HEK293 (cell line): ENCODE results near the gene EPN1.

Experiments used
- EGR2 ChIP-seq: fragments of 450-650 bp; formaldehyde crosslinking; IDR thresholded peaks from 2 replicates; pipeline ENCODE4 v1.5.1; 2016; ENCODE audit warnings: low read depth, missing biosample characterization, missing genetic modification characterization
- GLIS2 ChIP-seq: fragments of 450-650 bp; formaldehyde crosslinking; IDR thresholded peaks from 2 replicates; pipeline ENCODE4 v1.5.1; 2016; ENCODE audit warnings: missing biosample characterization, missing genetic modification characterization
- HOXD13 ChIP-seq: sonication (generic); formaldehyde crosslinking; IDR thresholded peaks from 2 replicates; pipeline ENCODE4 v1.8.0; 2022; ENCODE audit warnings: missing genetic modification reagents, borderline replicate concordance
- IKZF3 ChIP-seq: fragments of 450-650 bp; IDR thresholded peaks from 2 replicates; pipeline ENCODE4 v1.5.0; 2018; ENCODE audit warnings: missing biosample characterization, mild to moderate bottlenecking, missing genetic modification characterization, moderate library complexity
- KLF16 ChIP-seq: fragments of 450-650 bp; formaldehyde crosslinking; IDR thresholded peaks from 2 replicates; pipeline ENCODE4 v1.5.1; 2017; ENCODE audit warnings: missing biosample characterization, missing genetic modification characterization
- TRIM28 ChIP-seq: IDR thresholded peaks from 2 replicates; pipeline ENCODE4 v1.6.1; 2011; ENCODE audit warnings: low read length, control low read depth, borderline replicate concordance
- ZBTB48 ChIP-seq: fragments of 450-650 bp; formaldehyde crosslinking; IDR thresholded peaks from 2 replicates; pipeline ENCODE4 v1.5.1; 2016; ENCODE audit warnings: missing biosample characterization, missing genetic modification characterization
- ZBTB8A ChIP-seq: fragments of 450-650 bp; formaldehyde crosslinking; IDR thresholded peaks from 2 replicates; pipeline ENCODE4 v1.5.1; 2016; ENCODE audit warnings: missing biosample characterization, missing genetic modification characterization
- ZEB2 ChIP-seq: fragments of 450-650 bp; formaldehyde crosslinking; IDR thresholded peaks from 2 replicates; pipeline ENCODE4 v1.5.1; 2016; ENCODE audit warnings: missing biosample characterization, missing genetic modification characterization
- ZFP69B ChIP-seq: fragments of 450-650 bp; formaldehyde crosslinking; IDR thresholded peaks from 2 replicates; pipeline ENCODE4 v1.5.1; 2016; ENCODE audit warnings: missing biosample characterization, missing genetic modification characterization
- ZNF138 ChIP-seq: fragments of 450-650 bp; formaldehyde crosslinking; IDR thresholded peaks from 2 replicates; pipeline ENCODE4 v1.5.1; 2016; ENCODE audit warnings: missing biosample characterization, missing genetic modification characterization, borderline replicate concordance
- ZNF335 ChIP-seq: fragments of 450-650 bp; formaldehyde crosslinking; conservative IDR thresholded peaks from 2 replicates; pipeline ENCODE4 v1.5.1; 2016; ENCODE audit warnings: missing biosample characterization, missing genetic modification characterization
- ZNF354C ChIP-seq: fragments of 450-650 bp; formaldehyde crosslinking; IDR thresholded peaks from 2 replicates; pipeline ENCODE4 v1.5.1; 2016; ENCODE audit warnings: missing biosample characterization, missing genetic modification characterization, low read depth, borderline replicate concordance
- ZNF391 ChIP-seq: fragments of 450-650 bp; formaldehyde crosslinking; IDR thresholded peaks from 2 replicates; pipeline ENCODE4 v1.5.1; 2016; ENCODE audit warnings: low read depth, missing biosample characterization, missing genetic modification characterization, borderline replicate concordance
- ZNF394 ChIP-seq: fragments of 450-650 bp; formaldehyde crosslinking; IDR thresholded peaks from 2 replicates; pipeline ENCODE4 v1.5.1; 2016; ENCODE audit warnings: missing biosample characterization, missing genetic modification characterization, mild to moderate bottlenecking, moderate library complexity, borderline replicate concordance
- ZNF416 ChIP-seq: fragments of 450-650 bp; formaldehyde crosslinking; IDR thresholded peaks from 2 replicates; pipeline ENCODE4 v1.5.1; 2016; ENCODE audit warnings: missing biosample characterization, missing genetic modification characterization
- ZNF501 ChIP-seq: fragments of 450-650 bp; formaldehyde crosslinking; IDR thresholded peaks from 2 replicates; pipeline ENCODE4 v1.5.1; 2016; ENCODE audit warnings: missing biosample characterization, missing genetic modification characterization
- ZNF529 ChIP-seq: fragments of 450-650 bp; formaldehyde crosslinking; IDR thresholded peaks from 2 replicates; pipeline ENCODE4 v1.5.1; 2017; ENCODE audit warnings: missing genetic modification characterization, missing biosample characterization; ENCODE audit not compliant: insufficient replicate concordance
- ZNF561 ChIP-seq: fragments of 450-650 bp; IDR thresholded peaks from 2 replicates; pipeline ENCODE4 v1.5.1; 2018; ENCODE audit warnings: missing biosample characterization, missing genetic modification characterization, borderline replicate concordance
- ZNF596 ChIP-seq: fragments of 450-650 bp; IDR thresholded peaks from 2 replicates; pipeline ENCODE4 v1.5.0; 2018; ENCODE audit warnings: missing biosample characterization, mild to moderate bottlenecking, missing genetic modification characterization, moderate library complexity
- ZNF610 ChIP-seq: fragments of 450-650 bp; formaldehyde crosslinking; IDR thresholded peaks from 2 replicates; pipeline ENCODE4 v1.5.1; 2016; ENCODE audit warnings: missing biosample characterization, missing genetic modification characterization, borderline replicate concordance
- ZNF624 ChIP-seq: fragments of 450-650 bp; formaldehyde crosslinking; IDR thresholded peaks from 2 replicates; pipeline ENCODE4 v1.5.1; 2017; ENCODE audit warnings: missing biosample characterization, missing genetic modification characterization
- ZNF629 ChIP-seq: fragments of 450-650 bp; formaldehyde crosslinking; IDR thresholded peaks from 2 replicates; pipeline ENCODE4 v1.5.1; 2017; ENCODE audit warnings: missing biosample characterization, missing genetic modification characterization
- ZNF768 ChIP-seq: fragments of 450-650 bp; formaldehyde crosslinking; IDR thresholded peaks from 2 replicates; pipeline ENCODE4 v1.5.1; 2018; ENCODE audit warnings: missing biosample characterization, mild to moderate bottlenecking, missing genetic modification characterization
- ZNF837 ChIP-seq: fragments of 450-650 bp; formaldehyde crosslinking; IDR thresholded peaks from 2 replicates; pipeline ENCODE4 v1.5.1; 2016; ENCODE audit warnings: missing biosample characterization, missing genetic modification characterization
- ZNF843 ChIP-seq: fragments of 450-650 bp; formaldehyde crosslinking; IDR thresholded peaks from 2 replicates; pipeline ENCODE4 v1.5.1; 2016; ENCODE audit warnings: missing biosample characterization, missing genetic modification characterization
- ZXDB ChIP-seq: fragments of 450-650 bp; formaldehyde crosslinking; IDR thresholded peaks from 2 replicates; pipeline ENCODE4 v1.5.1; 2016; ENCODE audit warnings: missing biosample characterization, missing genetic modification characterization
- TF ChIP-seq, protein P1 (sequence below): fragments of 450-650 bp; formaldehyde crosslinking; IDR thresholded peaks from 2 replicates; pipeline ENCODE4 v1.5.1; 2016; ENCODE audit warnings: missing biosample characterization, missing genetic modification characterization
- TF ChIP-seq, protein P2 (sequence below): fragments of 450-650 bp; formaldehyde crosslinking; conservative IDR thresholded peaks from 2 replicates; pipeline ENCODE4 v1.5.1; 2016; ENCODE audit warnings: low read depth, missing biosample characterization, missing genetic modification characterization
- TF ChIP-seq, protein P3 (sequence below): fragments of 450-650 bp; formaldehyde crosslinking; IDR thresholded peaks from 2 replicates; pipeline ENCODE4 v1.5.1; 2016; ENCODE audit warnings: missing biosample characterization, missing genetic modification characterization

EPN1 gene

DNA sequence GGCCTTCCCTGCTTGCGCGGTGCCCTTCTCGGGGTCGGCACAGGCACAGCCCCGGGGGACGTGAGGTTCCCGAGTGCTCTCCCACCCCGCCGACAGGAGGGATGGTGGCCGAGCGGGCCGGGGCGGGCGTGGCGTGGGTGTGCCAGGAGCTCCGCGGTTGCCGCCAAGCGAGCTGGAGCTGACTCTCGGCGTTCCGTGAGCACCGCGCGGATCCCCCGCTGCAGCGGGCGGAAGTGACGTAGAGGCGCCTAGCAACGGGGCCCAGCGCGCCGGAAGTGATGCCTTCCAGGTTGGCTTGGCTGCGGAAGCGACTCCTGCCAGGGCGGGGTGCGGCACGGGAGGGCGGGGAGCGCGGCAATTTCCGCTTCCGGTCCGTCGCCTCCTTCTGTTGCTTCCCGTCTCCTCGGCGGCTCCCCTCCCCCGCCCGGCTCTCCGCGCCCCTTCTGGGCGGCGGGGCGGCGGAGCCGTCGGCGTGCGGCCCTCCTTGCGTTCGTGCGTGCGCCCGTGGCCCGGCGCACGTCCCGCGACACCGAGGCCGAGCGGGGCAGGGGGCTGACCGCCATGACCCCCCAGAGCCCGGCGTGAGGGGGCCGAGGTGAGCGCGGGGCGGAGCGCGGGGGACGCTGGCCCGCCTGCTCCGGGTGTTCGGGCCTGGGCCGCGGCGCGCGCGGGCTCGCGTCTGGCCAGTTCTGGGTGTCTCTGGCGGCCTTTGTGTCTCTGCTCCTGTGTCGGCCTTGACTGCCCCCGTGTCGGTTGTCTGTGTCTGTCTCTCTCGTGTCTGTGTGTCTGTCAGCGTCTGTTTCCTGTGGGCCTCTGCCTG lies at the start of gene EPN1 (continued):
- TF ChIP-seq, protein P1, sequence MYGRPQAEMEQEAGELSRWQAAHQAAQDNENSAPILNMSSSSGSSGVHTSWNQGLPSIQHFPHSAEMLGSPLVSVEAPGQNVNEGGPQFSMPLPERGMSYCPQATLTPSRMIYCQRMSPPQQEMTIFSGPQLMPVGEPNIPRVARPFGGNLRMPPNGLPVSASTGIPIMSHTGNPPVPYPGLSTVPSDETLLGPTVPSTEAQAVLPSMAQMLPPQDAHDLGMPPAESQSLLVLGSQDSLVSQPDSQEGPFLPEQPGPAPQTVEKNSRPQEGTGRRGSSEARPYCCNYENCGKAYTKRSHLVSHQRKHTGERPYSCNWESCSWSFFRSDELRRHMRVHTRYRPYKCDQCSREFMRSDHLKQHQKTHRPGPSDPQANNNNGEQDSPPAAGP (tag by site-specific recombination): peak; percentile 65; the same call in 1 of the 2 replicates
- no peak for TF ChIP-seq TRIM28
- TF ChIP-seq ZNF529 (tag by site-specific recombination): no peak
- TF ChIP-seq ZNF138 (tag by site-specific recombination): no peak
- no peak for TF ChIP-seq ZNF624 (tag by site-specific recombination)
- TF ChIP-seq ZNF768 (tag by site-specific recombination): no peak
- TF ChIP-seq ZEB2 (tag by site-specific recombination): peak; percentile 78
- TF ChIP-seq GLIS2 (tag by site-specific recombination): peak; percentile 77
- TF ChIP-seq, protein P2, sequence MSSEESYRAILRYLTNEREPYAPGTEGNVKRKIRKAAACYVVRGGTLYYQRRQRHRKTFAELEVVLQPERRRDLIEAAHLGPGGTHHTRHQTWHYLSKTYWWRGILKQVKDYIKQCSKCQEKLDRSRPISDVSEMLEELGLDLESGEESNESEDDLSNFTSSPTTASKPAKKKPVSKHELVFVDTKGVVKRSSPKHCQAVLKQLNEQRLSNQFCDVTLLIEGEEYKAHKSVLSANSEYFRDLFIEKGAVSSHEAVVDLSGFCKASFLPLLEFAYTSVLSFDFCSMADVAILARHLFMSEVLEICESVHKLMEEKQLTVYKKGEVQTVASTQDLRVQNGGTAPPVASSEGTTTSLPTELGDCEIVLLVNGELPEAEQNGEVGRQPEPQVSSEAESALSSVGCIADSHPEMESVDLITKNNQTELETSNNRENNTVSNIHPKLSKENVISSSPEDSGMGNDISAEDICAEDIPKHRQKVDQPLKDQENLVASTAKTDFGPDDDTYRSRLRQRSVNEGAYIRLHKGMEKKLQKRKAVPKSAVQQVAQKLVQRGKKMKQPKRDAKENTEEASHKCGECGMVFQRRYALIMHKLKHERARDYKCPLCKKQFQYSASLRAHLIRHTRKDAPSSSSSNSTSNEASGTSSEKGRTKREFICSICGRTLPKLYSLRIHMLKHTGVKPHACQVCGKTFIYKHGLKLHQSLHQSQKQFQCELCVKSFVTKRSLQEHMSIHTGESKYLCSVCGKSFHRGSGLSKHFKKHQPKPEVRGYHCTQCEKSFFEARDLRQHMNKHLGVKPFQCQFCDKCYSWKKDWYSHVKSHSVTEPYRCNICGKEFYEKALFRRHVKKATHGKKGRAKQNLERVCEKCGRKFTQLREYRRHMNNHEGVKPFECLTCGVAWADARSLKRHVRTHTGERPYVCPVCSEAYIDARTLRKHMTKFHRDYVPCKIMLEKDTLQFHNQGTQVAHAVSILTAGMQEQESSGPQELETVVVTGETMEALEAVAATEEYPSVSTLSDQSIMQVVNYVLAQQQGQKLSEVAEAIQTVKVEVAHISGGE (tag by site-specific recombination): peak; percentile 98
- no peak for TF ChIP-seq ZNF610
- TF ChIP-seq ZBTB8A (tag by site-specific recombination): peak; percentile 67; the same call in 1 of the 2 replicates
- TF ChIP-seq ZNF843 (tag by site-specific recombination): peak; percentile 72; the same call in 1 of the 2 replicates
- peak; percentile 55; the same call in 1 of the 2 replicates for TF ChIP-seq ZFP69B
- TF ChIP-seq ZNF837: no peak
- no peak for TF ChIP-seq ZNF354C
- peak; percentile 88 for TF ChIP-seq ZXDB (tag by site-specific recombination)
- TF ChIP-seq, protein P3, sequence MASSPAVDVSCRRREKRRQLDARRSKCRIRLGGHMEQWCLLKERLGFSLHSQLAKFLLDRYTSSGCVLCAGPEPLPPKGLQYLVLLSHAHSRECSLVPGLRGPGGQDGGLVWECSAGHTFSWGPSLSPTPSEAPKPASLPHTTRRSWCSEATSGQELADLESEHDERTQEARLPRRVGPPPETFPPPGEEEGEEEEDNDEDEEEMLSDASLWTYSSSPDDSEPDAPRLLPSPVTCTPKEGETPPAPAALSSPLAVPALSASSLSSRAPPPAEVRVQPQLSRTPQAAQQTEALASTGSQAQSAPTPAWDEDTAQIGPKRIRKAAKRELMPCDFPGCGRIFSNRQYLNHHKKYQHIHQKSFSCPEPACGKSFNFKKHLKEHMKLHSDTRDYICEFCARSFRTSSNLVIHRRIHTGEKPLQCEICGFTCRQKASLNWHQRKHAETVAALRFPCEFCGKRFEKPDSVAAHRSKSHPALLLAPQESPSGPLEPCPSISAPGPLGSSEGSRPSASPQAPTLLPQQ: peak; percentile 70
- 0 out of 2 replicates have a peak, but pooled peaks have one; percentile 14 for TF ChIP-seq IKZF3 (tag by site-specific recombination)
- TF ChIP-seq EGR2 (tag by site-specific recombination): peak; percentile 68
- TF ChIP-seq ZNF596: 0 out of 2 replicates have a peak, but pooled peaks have one; percentile 24
- peak; percentile 89 for TF ChIP-seq ZNF501 (tag by site-specific recombination)
- 0 out of 2 replicates have a peak, but pooled peaks have one; percentile 58 for TF ChIP-seq ZNF391 (tag by site-specific recombination)
- peak; percentile 64; the same call in 1 of the 2 replicates for TF ChIP-seq ZNF561
- no peak for TF ChIP-seq ZNF416
- TF ChIP-seq HOXD13 (CRISPR knock-in tag): peak; percentile 18; the same call in 1 of the 2 replicates
- TF ChIP-seq ZBTB48 (tag by site-specific recombination): peak; percentile 30; the same call in 1 of the 2 replicates
- peak; percentile 85 for TF ChIP-seq KLF16
- TF ChIP-seq ZNF629 (tag by site-specific recombination): peak; percentile 93
- 0 out of 2 replicates have a peak, but pooled peaks have one; percentile 3 for TF ChIP-seq ZNF335 (tag by site-specific recombination)
- TF ChIP-seq ZNF394 (tag by site-specific recombination): no peak
